PC-3 (cell line): ENCODE results near the gene ABCA3.

Source experiments
- EZH2 ChIP-seq: fragments of 300-600 bp; sonication (generic); IDR thresholded peaks from one replicate; pipeline ENCODE4 v1.6.1; 2017; ENCODE audit warnings: antibody characterized with exemption, mild to moderate bottlenecking, low read length; ENCODE audit not compliant: unreplicated experiment
- TF ChIP-seq, protein P1 (sequence below): fragments of 300-600 bp; sonication (generic); conservative IDR thresholded peaks from 2 replicates; pipeline ENCODE4 v1.5.1; 2017; ENCODE audit warnings: antibody characterized with exemption, low read depth, mild to moderate bottlenecking, low read length

DNA sequence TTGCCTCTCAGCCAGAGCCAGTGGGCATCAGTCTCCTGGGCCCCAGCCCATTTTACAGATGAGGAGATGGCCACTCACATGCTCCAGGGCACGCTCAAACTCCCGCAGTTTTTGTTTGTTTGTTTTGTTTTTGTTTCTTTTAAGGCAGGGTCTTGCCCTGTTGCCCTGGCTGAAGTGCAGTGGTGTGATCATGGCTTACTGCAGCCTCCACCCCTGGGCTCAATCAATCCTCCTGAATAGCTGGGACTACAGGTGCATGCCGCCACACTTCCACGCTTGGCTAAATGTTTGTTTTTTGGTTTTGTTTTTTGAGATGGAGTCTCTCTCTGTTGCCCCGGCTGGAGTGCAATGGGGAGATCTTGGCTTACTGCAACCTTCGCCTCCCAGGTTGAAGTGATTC, 113.6 kb downstream of the ABCA3 start:
- no peak for TF ChIP-seq EZH2
- TF ChIP-seq, protein P1, sequence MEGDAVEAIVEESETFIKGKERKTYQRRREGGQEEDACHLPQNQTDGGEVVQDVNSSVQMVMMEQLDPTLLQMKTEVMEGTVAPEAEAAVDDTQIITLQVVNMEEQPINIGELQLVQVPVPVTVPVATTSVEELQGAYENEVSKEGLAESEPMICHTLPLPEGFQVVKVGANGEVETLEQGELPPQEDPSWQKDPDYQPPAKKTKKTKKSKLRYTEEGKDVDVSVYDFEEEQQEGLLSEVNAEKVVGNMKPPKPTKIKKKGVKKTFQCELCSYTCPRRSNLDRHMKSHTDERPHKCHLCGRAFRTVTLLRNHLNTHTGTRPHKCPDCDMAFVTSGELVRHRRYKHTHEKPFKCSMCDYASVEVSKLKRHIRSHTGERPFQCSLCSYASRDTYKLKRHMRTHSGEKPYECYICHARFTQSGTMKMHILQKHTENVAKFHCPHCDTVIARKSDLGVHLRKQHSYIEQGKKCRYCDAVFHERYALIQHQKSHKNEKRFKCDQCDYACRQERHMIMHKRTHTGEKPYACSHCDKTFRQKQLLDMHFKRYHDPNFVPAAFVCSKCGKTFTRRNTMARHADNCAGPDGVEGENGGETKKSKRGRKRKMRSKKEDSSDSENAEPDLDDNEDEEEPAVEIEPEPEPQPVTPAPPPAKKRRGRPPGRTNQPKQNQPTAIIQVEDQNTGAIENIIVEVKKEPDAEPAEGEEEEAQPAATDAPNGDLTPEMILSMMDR, result no peak
